BJ (cell line): Measurements from ENCODE around the gene RFX4. TPM values are rescaled to one million over a fixed set of nuclear protein-coding genes. Genes with fewer than 3 reads are reported as not detected.

ENCODE experiments used
- CTCF ChIA-PET: fragments of 350-600 bp; formaldehyde crosslinking; extraction: SDS; loops from one replicate; lab custom pipeline; 2021; ENCODE audit warnings: antibody characterized with exemption, inconsistent platforms; lab: Yijun Ruan, JAX
- POLR2A ChIA-PET: fragments of 300-600 bp; sonication (Branson Sonifier 250); formaldehyde crosslinking; extraction: SDS; loops from one replicate; lab custom pipeline; 2021; ENCODE audit warnings: antibody characterized with exemption; lab: Charles Lee
- DNase-seq: peaks from one replicate; pipeline ENCODE4 v3.0.0-alpha.2; 2011; ENCODE audit warnings: low read depth
- H3K27me3 ChIP-seq: 2 replicates; pipeline ENCODE4 v1.6.0; 2011; ENCODE audit warnings: low read length; ENCODE audit not compliant: control insufficient read depth, insufficient read depth
- H3K36me3 ChIP-seq: 2 replicates; pipeline ENCODE4 v1.5.1; 2011; ENCODE audit warnings: low read length; ENCODE audit not compliant: control insufficient read depth, insufficient read depth
- H3K4me3 ChIP-seq: 2 replicates; pipeline ENCODE4 v1.5.1; 2011; ENCODE audit warnings: low read depth, mild to moderate bottlenecking, control low read depth, low read length
- polyA plus RNA-seq: library from polyadenylated mRNA; depleted of rRNA; stranded (reverse); fragments of >200 nt; gene quantifications from 2 replicates; pipeline ENCODE4 v1.2.3, GENCODE V29; 2011
- TF ChIP-seq, protein P1 (sequence below): IDR thresholded peaks from 2 replicates; pipeline ENCODE4 v1.5.1; 2011; ENCODE audit warnings: low read depth, mild to moderate bottlenecking, control low read depth, inconsistent platforms, low read length, moderate library complexity; ENCODE audit not compliant: insufficient read depth

RFX4 gene
- polyA plus RNA-seq, 1 experiment, result not detected

DNA sequence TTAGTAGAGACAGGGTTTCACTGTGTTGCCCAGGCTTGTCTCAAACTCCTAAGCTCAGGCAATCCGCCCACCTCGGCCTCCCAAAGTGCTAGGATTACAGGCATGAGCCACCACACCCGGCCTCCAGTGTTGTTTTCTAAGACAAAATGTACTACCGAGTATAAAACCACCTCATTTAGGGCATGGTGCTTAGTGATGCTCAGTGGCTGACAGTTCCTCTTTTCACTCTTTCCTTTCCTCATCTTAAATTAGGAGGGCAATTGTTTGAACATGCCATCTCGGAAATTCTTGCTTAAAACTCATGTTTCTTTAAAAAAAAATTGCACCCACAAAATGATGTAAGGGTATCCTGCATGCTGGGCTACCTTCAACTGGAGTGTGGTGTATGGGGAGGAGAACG lies 89.0 kb downstream of the RFX4 start:
- DNase-seq, result no peak
- Histone ChIP-seq H3K27me3 (peaks cover 3% of the 10 kb centered on the region), H3K36me3 (no peaks in the 10 kb centered on the region), H3K4me3 (no peak overlapping the region)
- TF ChIP-seq, protein P1, sequence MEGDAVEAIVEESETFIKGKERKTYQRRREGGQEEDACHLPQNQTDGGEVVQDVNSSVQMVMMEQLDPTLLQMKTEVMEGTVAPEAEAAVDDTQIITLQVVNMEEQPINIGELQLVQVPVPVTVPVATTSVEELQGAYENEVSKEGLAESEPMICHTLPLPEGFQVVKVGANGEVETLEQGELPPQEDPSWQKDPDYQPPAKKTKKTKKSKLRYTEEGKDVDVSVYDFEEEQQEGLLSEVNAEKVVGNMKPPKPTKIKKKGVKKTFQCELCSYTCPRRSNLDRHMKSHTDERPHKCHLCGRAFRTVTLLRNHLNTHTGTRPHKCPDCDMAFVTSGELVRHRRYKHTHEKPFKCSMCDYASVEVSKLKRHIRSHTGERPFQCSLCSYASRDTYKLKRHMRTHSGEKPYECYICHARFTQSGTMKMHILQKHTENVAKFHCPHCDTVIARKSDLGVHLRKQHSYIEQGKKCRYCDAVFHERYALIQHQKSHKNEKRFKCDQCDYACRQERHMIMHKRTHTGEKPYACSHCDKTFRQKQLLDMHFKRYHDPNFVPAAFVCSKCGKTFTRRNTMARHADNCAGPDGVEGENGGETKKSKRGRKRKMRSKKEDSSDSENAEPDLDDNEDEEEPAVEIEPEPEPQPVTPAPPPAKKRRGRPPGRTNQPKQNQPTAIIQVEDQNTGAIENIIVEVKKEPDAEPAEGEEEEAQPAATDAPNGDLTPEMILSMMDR, result no peak
- CTCF ChIA-PET, result no interaction called here
- POLR2A ChIA-PET, result no interaction called here

DNA sequence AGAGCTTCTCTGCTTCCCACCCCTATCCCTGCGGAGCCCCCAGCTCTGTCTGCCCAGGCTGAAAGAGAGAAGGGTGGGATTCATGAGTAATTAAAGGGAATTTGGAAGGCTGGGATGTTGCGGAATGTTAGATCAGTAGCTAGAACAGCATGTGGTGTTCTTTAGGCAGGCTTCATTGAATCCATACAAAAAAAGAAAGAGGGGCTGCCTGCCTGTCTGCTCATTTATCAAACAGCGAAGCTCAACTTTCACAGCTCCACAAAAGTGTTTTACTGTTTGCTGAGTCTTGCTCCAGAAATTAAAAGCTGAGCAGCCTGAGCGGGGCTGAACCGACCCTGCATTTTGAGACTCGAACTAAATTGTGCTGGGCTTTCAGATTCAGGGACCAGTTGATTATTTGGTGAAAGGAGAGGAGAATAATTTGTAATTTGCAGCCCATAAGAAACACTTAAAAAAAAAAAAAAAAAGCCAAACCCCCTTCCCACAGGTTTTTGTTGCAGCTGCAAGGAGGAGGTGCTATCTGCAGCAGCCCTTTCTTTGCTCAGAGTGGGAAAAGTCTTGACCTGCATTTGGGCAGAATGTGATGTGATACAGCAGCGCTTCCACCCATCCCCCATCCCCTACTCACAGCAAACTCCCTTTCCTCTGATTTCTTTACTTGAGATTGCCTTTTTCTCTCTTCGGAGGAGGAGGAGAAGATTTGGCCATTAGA lies 89.7 kb downstream of the RFX4 start:
- Histone ChIP-seq H3K4me3 (no peak overlapping the region), H3K36me3 (no peaks in the 10 kb centered on the region), H3K27me3 (peaks cover 3% of the 10 kb centered on the region)
- ChIA-PET POLR2A (no interaction called here), CTCF (no interaction called here)
- TF ChIP-seq, protein P1, result no peak
- DNase-seq, result no peak

DNA sequence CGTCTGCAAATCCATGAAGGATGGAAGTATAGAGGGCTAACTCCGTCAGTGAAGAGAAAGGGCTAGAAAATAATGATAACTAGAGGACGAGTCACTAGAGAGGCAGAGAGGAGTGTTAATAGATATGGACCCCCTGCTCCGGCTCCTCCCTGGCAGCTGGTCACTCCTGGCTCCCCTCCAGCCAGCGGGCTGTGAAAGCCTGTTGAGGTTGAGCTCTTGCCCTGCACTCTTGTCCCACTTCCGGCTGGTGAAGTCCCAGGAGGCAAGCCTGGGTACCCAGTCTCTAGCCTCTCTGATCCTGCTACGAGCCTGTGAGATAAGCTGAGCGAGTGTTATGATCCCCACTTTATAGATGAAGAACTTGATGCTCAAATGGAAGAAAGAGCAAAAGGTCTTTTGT lies 90.3 kb downstream of the RFX4 start:
- CTCF ChIA-PET, result no interaction called here
- no peak for DNase-seq
- no peaks in the 10 kb centered on the region for H3K36me3 ChIP-seq
- peaks cover 5% of the 10 kb centered on the region for H3K27me3 ChIP-seq
- no peak overlapping the region for H3K4me3 ChIP-seq
- POLR2A ChIA-PET, result no interaction called here
- TF ChIP-seq, protein P1, result no peak

DNA sequence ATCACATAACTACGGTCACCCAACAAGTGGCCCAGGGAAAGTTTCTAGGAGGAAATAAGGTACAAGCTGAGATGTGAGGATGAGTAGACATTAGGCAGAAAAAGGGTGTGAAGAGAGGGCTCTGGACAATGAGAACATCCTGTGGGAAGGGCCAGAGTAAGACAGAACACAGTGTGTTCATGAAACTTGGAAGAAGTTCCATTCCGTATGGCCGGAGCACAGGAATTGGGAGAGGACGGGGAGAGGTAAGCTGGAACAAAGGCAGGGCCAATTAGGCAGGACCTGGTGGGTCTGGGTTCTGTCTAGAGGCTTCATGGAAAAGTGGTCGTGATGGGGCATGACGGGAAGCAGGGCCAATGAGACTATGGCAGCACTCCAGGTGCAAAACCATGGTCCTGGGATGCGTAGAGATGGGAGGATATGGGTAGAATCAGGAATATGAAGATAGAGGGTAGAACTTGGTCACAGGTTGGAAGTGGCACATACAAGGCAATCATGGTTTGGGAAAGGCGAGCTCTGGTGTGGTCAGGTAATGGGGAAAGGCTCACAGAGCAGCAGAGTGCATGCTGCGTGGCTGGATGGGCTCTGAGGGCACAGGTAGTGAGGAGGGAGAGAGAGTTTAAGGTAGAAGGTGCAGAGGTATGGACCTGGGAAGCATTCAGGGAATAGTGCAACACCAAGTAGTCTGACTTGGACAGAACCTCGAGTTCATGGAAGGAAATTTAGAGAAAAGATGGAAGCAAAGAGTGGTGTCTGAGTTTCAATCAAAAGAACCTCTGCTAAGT lies 93.0 kb downstream of the RFX4 start:
- POLR2A ChIA-PET, result no interaction called here
- Histone ChIP-seq H3K4me3 (no peak overlapping the region), H3K27me3 (peaks cover 5% of the 10 kb centered on the region), H3K36me3 (no peaks in the 10 kb centered on the region)
- no peak for DNase-seq
- TF ChIP-seq, protein P1, result no peak
- CTCF ChIA-PET, result no interaction called here

DNA sequence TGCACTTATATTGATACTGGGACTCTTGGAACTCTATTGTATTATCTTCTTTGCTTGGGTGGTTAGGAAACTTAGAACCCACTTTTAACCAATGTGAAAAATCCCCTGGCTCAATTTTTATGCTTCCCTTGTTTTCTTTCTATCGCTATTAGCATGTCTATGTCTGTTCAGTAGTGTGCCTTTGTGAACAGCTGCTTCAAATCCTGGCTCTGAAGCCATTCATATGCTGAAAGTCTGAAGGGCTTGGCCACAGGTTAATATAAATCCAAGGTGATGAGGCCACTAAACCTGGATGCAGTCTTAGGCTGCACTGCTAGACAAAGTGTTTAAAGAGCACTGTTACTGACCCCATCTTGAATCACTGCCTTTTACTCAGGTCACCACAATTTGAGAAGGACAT lies 96.8 kb downstream of the RFX4 start:
- CTCF ChIA-PET, result no interaction called here
- H3K4me3 ChIP-seq, result no peak overlapping the region
- no peak for DNase-seq
- H3K27me3 ChIP-seq, result peaks cover 2% of the 10 kb centered on the region; the same call in 1 of the 2 replicates
- TF ChIP-seq, protein P1, result no peak
- POLR2A ChIA-PET, result no interaction called here
- no peaks in the 10 kb centered on the region for H3K36me3 ChIP-seq
